Activated B cell treated with CpG ODN at 0.5 μM for 24 hours (primary cell): ENCODE measurements around the gene NDEL1. TPM values are rescaled to one million over a fixed set of nuclear protein-coding genes. Genes with fewer than 3 reads are reported as not detected.

ENCODE experiments used
- ATAC-seq: fragments of 200-7000 bp; cut with Tn5 transposase; one replicate; pipeline ENCODE4 v1.10.0; 2021; ENCODE audit warnings: low read depth, mild to moderate bottlenecking, moderate library complexity
- CTCF ChIA-PET: fragments of 350-600 bp; sonication (Branson Sonifier 250); formaldehyde crosslinking; loops from one replicate; lab custom pipeline; 2021; ENCODE audit warnings: antibody characterized with exemption; lab: Charles Lee
- POLR2A ChIA-PET: fragments of 350-600 bp; sonication (Branson Sonifier 250); formaldehyde crosslinking; loops from one replicate; lab custom pipeline; 2021; ENCODE audit warnings: antibody characterized with exemption; lab: Charles Lee
- DNase-seq: peaks from one replicate; pipeline ENCODE4 v3.0.0; 2022
- H3K27ac Mint-ChIP-seq: one replicate; pipeline ENCODE4 v1.8.0; 2020; ENCODE audit warnings: mixed read lengths
- H3K27me3 Mint-ChIP-seq: one replicate; pipeline ENCODE4 v1.8.0; 2021; ENCODE audit warnings: mixed read lengths
- H3K36me3 Mint-ChIP-seq: one replicate; pipeline ENCODE4 v1.8.0; 2021; ENCODE audit warnings: low read depth, mixed read lengths
- H3K4me1 Mint-ChIP-seq: one replicate; pipeline ENCODE4 v1.8.0; 2021; ENCODE audit warnings: mixed read lengths
- H3K4me3 Mint-ChIP-seq: one replicate; pipeline ENCODE4 v1.8.0; 2020; ENCODE audit warnings: mild to moderate bottlenecking, mixed read lengths
- H3K9me3 Mint-ChIP-seq: one replicate; pipeline ENCODE4 v1.8.0; 2020; ENCODE audit warnings: mixed read lengths
- CTCF ChIP-seq: fragments of 200-600 bp; IDR thresholded peaks from one replicate; pipeline ENCODE4 v1.8.0; 2022; ENCODE audit warnings: antibody characterized with exemption, mild to moderate bottlenecking
- intact Hi-C: fragments of 100-400 bp; cut with micrococcal nuclease; formaldehyde crosslinking; loops from one replicate; pipeline ENCODE4 v1.15.1; 2024
- total RNA-seq: library from RNA; stranded (reverse); gene quantifications from 2 replicates; pipeline ENCODE4 v1.2.3, GENCODE V29; 2022

Gene NDEL1
- total RNA-seq, 1 donor from 2014 or later, result 82.6 TPM

DNA sequence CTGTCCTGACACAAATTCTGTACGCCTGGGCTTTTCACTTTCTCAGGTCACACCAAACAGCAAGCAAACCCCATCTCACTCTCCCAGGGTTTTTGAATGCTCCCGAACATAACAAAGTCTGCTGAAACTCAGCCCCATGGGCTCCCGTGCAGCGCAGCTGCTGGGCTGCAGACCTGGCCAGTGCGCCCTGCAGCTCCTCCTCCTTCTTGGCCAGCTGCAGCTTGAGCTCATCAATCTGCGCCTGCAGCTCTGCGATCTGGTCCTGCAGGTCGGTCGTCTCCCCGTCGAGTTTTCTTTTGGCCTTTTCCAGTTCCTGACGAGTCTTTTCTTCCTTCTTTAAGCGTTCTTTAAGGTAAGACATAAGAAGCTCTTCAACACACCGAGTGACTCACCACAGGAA, 70.5 kb downstream of the NDEL1 start:
- intact Hi-C loops, result no loop called here
- CTCF ChIA-PET, result no interaction called here

DNA sequence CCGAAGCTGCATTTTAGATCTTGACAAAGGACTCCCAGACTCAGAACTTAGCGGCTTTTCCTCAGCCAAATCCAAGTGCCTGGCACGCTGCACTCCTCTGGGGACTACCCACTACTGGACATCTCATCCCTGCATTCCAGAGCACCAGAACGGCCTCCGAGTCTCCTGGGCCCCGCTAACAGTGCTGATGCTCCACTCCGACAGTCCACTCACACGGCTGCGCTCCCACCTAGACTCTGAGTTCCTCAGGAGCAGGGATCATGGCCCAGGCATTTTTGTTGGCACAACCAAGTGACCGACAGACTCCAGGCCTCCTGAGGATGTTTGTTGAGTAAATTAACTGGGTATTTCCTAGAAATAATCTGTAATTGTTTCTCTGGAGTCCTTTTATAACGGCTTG, 79.1 kb downstream of the NDEL1 start:
- ChIA-PET CTCF (no interaction called here), POLR2A (no interaction called here)
- intact Hi-C loops, result no loop called here
- Mint-ChIP-seq H3K36me3 (no peaks in the 10 kb centered on the region), H3K27ac (no peak overlapping the region), H3K4me1 (no peaks in the 10 kb centered on the region), H3K9me3 (no peaks in the 10 kb centered on the region), H3K27me3 (no peaks in the 10 kb centered on the region), H3K4me3 (no peak overlapping the region)
- TF ChIP-seq CTCF, result no peak
- ATAC-seq (no peak), DNase-seq (no peak)

More for the DNA sequence above, 70.5 kb downstream of the NDEL1 start:
- Mint-ChIP-seq H3K27me3 (no peaks in the 10 kb centered on the region), H3K36me3 (no peaks in the 10 kb centered on the region), H3K27ac (no peak overlapping the region), H3K4me3 (no peak overlapping the region), H3K4me1 (no peaks in the 10 kb centered on the region), H3K9me3 (no peaks in the 10 kb centered on the region)
- POLR2A ChIA-PET, result no interaction called here
- TF ChIP-seq CTCF, result no peak
- ATAC-seq, result no peak
- no peak for DNase-seq

Other genes with a start within 250 kb of the NDEL1 start
- 12.3 and 12.8 TPM in 2 replicates for gene BORCS6, start 245.7 kb upstream of the NDEL1 start, total RNA-seq
- gene AURKB, start 225.3 kb upstream of the NDEL1 start, total RNA-seq, result 1.7 and 3.0 TPM in 2 replicates
- gene CTC1, start 187.8 kb upstream of the NDEL1 start, total RNA-seq, result 121 and 136 TPM in 2 replicates
- 121 and 126 TPM in 2 replicates for gene PFAS, start 186.6 kb upstream of the NDEL1 start, total RNA-seq
- 50.1 and 50.9 TPM in 2 replicates for gene RANGRF, start 147.2 kb upstream of the NDEL1 start, total RNA-seq
- 6.7 and 7.3 TPM in 2 replicates for gene SLC25A35, start 140.5 kb upstream of the NDEL1 start, total RNA-seq
- not detected in 2 replicates for gene ARHGEF15, start 125.6 kb upstream of the NDEL1 start, total RNA-seq
- gene ODF4, start 96.0 kb upstream of the NDEL1 start, total RNA-seq, result not detected in 2 replicates
- 3,512 and 4,174 TPM in 2 replicates for gene RPL26, start 52.7 kb upstream of the NDEL1 start, total RNA-seq
- not detected in 2 replicates for gene RNF222, start 38.1 kb upstream of the NDEL1 start, total RNA-seq
- gene MYH10, start 194.8 kb downstream of the NDEL1 start, total RNA-seq, result 2.0 and 3.4 TPM in 2 replicates